ENCODE measurements around the gene NFYC.

- no peak for TF ChIP-seq EZH2phosphoT487 (IDR thresholded peaks at IDR 0.05; ENCODE audit: insufficient read depth, low read depth)
- no peak for TF ChIP-seq EZH2 (IDR thresholded peaks at IDR 0.05; ENCODE audit: insufficient read depth, poor library complexity, severe bottlenecking)
Measured at GRCh38 chr1:40658751-40659648, 32.5 kb upstream of the NFYC start.
